Stomach smooth muscle (tissue), 2 donors: ENCODE data around the gene HPGD.

Experiments used
- H3K27ac ChIP-seq: one replicate; pipeline ENCODE4 v1.7.0; 2013; ENCODE audit warnings: mild to moderate bottlenecking, low read length, inconsistent platforms
- H3K27me3 ChIP-seq, 2 donors: one replicate each; pipeline ENCODE4 v1.7.0; 2013; ENCODE audit warnings: low read length in 2 of 2; ENCODE audit not compliant: insufficient read depth in 2 of 2, control insufficient read depth in 1 of 2
- H3K36me3 ChIP-seq, 2 donors: one replicate each; pipeline ENCODE4 v1.7.0; 2013; ENCODE audit warnings: low read length in 2 of 2; ENCODE audit not compliant: control insufficient read depth in 2 of 2, insufficient read depth in 2 of 2
- H3K4me1 ChIP-seq: one replicate; pipeline ENCODE4 v1.7.0; 2013; ENCODE audit warnings: low read length; ENCODE audit not compliant: control insufficient read depth, insufficient read depth
- H3K4me3 ChIP-seq, 2 donors: one replicate each; pipeline ENCODE4 v1.7.0; 2013; ENCODE audit warnings: low read length in 2 of 2
- H3K9ac ChIP-seq, 2 donors: one replicate each; pipeline ENCODE4 v1.7.0; 2013; ENCODE audit warnings: low read length in 2 of 2, mild to moderate bottlenecking in 1 of 2
- H3K9me3 ChIP-seq, 2 donors: one replicate each; pipeline ENCODE4 v1.7.0; 2013; ENCODE audit warnings: low read length in 2 of 2; ENCODE audit not compliant: control insufficient read depth in 2 of 2
- donor health status: healthy.
- donor health status: Pancreatic carcinoma.

Gene HPGD

GRCh38 chr4:174528226-174528625, 5.9 kb upstream of the HPGD start:
- no peaks in the 10 kb centered on the region for H3K9me3 ChIP-seq
- no peak overlapping the region for H3K9ac ChIP-seq
- H3K4me1 ChIP-seq = no peaks in the 10 kb centered on the region
- no peaks in the 10 kb centered on the region for H3K36me3 ChIP-seq
- no peaks in the 10 kb centered on the region for H3K27me3 ChIP-seq
- H3K4me3 ChIP-seq = no peak overlapping the region
- H3K27ac ChIP-seq = no peak overlapping the region

- H3K4me1 ChIP-seq = no peaks in the 10 kb centered on the region
- H3K9ac ChIP-seq = no peak overlapping the region
- no peak overlapping the region for H3K27ac ChIP-seq
- H3K4me3 ChIP-seq = no peak overlapping the region
- H3K27me3 ChIP-seq = no peaks in the 10 kb centered on the region
- no peaks in the 10 kb centered on the region for H3K9me3 ChIP-seq
- H3K36me3 ChIP-seq = no peaks in the 10 kb centered on the region
Measured at GRCh38 chr4:174526731-174527130, 4.4 kb upstream of the HPGD start.

- Histone ChIP-seq H3K9me3 (no peaks in the 10 kb centered on the region), H3K27ac (no peak overlapping the region), H3K36me3 (no peaks in the 10 kb centered on the region), H3K27me3 (no peaks in the 10 kb centered on the region), H3K9ac (no peak overlapping the region), H3K4me3 (no peak overlapping the region), H3K4me1 (no peaks in the 10 kb centered on the region)
Measured at GRCh38 chr4:174524242-174524641, 2.0 kb upstream of the HPGD start.

- H3K27ac ChIP-seq = peak overlapping the region; percentile 50
- H3K9me3 ChIP-seq = no peaks in the 10 kb centered on the region
- H3K36me3 ChIP-seq = no peaks in the 10 kb centered on the region
- H3K4me3 ChIP-seq = peak overlapping the region; percentile 84 to 92
- no peaks in the 10 kb centered on the region for H3K4me1 ChIP-seq
- H3K27me3 ChIP-seq = no peaks in the 10 kb centered on the region
- H3K9ac ChIP-seq = peak overlapping the region; percentile 72 to 83
Measured at GRCh38 chr4:174523025-174523693, 871 bp upstream of the HPGD start.

GRCh38 chr4:174521800-174522182, 497 bp downstream of the HPGD start:
- no peaks in the 10 kb centered on the region for H3K9me3 ChIP-seq
- H3K9ac ChIP-seq = peak overlapping the region; percentile 72 to 83
- peak overlapping the region; percentile 84 to 92 for H3K4me3 ChIP-seq
- no peaks in the 10 kb centered on the region for H3K36me3 ChIP-seq
- peak overlapping the region; percentile 50 for H3K27ac ChIP-seq
- H3K4me1 ChIP-seq = no peaks in the 10 kb centered on the region
- H3K27me3 ChIP-seq = no peaks in the 10 kb centered on the region

DNA sequence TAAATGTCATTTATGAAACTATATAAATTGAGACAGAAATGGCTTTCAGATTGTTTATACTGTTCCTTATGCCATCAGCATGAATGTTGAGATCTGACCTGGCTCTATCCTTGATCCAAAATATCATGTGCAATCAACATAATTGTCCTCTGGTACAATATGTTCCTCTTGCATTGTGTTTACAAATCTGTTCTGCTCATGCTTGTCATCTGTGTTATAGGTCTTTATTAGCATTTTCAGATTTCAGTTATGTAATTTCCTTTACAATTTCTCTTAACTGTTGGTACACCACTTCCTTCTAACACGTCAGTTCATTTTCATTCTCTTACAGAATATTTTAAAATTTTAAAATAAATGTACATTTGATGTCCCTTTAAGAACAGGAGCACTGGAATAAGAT, 1.6 kb downstream of the HPGD start:
- no peaks in the 10 kb centered on the region for H3K36me3 ChIP-seq
- no peaks in the 10 kb centered on the region for H3K27me3 ChIP-seq
- H3K4me3 ChIP-seq = no peak overlapping the region
- no peak overlapping the region for H3K9ac ChIP-seq
- no peaks in the 10 kb centered on the region for H3K4me1 ChIP-seq
- no peaks in the 10 kb centered on the region for H3K9me3 ChIP-seq
- no peak overlapping the region for H3K27ac ChIP-seq

- Histone ChIP-seq H3K9me3 (no peaks in the 10 kb centered on the region), H3K9ac (no peak overlapping the region), H3K36me3 (peaks cover 0 to 1% of the 10 kb centered on the region in 2 donors), H3K4me3 (no peak overlapping the region), H3K4me1 (no peaks in the 10 kb centered on the region), H3K27me3 (no peaks in the 10 kb centered on the region), H3K27ac (no peak overlapping the region)
Measured at GRCh38 chr4:174517502-174518445, 4.5 kb downstream of the HPGD start.

DNA sequence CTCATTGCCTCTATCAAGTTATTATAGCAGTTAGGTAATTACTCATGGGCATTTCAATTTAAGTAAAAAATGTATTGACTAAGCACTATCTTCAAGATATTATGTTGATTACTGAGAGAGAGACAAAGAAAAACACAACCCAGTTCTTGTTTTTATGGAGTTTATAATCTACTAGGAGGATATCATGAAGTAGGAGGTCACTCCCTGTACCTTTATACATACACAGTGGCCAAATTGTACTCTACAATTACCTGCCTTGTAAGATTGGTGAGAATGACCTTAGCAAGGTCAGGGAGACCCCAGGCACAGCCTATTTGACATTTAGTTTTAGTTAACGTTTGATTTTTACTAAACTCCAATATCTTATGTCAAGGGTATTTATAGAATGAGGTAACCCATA, 5.5 kb downstream of the HPGD start:
- Histone ChIP-seq H3K9me3 (no peaks in the 10 kb centered on the region), H3K4me1 (no peaks in the 10 kb centered on the region), H3K4me3 (no peak overlapping the region), H3K36me3 (peaks cover 0 to 3% of the 10 kb centered on the region in 2 donors), H3K27me3 (no peaks in the 10 kb centered on the region), H3K27ac (no peak overlapping the region), H3K9ac (no peak overlapping the region)

DNA sequence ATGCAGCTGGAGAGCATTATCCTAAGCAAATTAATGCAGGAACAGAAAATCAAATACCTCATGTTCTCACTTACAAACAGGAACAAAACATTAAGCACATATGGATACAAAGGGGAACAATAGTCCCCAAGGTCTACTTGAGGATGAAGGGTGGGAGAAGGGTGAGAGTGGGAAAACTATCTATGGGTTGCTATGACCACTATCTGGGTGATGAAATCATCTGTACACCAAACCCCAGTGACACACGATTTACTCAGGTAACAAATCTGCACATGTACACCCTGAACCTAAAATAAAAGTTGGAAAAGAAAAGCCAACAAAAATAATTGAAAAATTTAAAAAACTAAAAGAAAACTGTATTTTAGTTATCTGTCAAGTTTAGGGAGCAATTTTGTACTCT, 5.9 kb downstream of the HPGD start:
- no peak overlapping the region for H3K27ac ChIP-seq
- no peak overlapping the region for H3K9ac ChIP-seq
- H3K36me3 ChIP-seq = peaks cover 0 to 3% of the 10 kb centered on the region in 2 donors
- H3K27me3 ChIP-seq = no peaks in the 10 kb centered on the region
- no peaks in the 10 kb centered on the region for H3K9me3 ChIP-seq
- no peaks in the 10 kb centered on the region for H3K4me1 ChIP-seq
- no peak overlapping the region for H3K4me3 ChIP-seq

GRCh38 chr4:174512745-174513144, 9.5 kb downstream of the HPGD start:
- H3K9ac ChIP-seq = no peak overlapping the region
- no peak overlapping the region for H3K27ac ChIP-seq
- peaks cover 0 to 3% of the 10 kb centered on the region in 2 donors for H3K36me3 ChIP-seq
- no peak overlapping the region for H3K4me3 ChIP-seq
- no peaks in the 10 kb centered on the region for H3K9me3 ChIP-seq
- no peaks in the 10 kb centered on the region for H3K27me3 ChIP-seq
- no peaks in the 10 kb centered on the region for H3K4me1 ChIP-seq

DNA sequence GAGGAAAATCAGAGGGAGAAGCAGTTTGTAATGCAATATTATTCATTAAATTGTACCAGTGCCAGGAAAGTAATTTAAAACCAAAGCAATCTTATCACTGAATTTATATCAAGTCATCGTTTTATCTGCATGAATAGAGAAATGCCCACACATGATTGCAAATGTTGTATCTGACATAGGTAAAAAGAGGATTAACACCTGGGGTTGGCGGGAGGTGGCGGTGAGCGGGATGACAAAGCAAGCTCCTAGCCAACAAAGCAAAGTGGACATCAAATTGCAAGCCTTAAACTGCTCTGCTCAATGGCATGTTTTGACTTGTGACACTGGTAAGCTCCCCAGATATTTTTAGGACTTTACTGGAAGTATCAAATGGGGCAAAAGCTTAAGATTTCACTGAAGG, 16.4 kb downstream of the HPGD start:
- H3K9me3 ChIP-seq = no peaks in the 10 kb centered on the region
- H3K4me3 ChIP-seq = no peak overlapping the region
- no peaks in the 10 kb centered on the region for H3K4me1 ChIP-seq
- H3K36me3 ChIP-seq = peaks cover 0 to 4% of the 10 kb centered on the region in 2 donors
- no peak overlapping the region for H3K27ac ChIP-seq
- no peaks in the 10 kb centered on the region for H3K27me3 ChIP-seq
- H3K9ac ChIP-seq = no peak overlapping the region
